A549 (cell line): Measurements from ENCODE around the gene TYW3. TPM values are rescaled to one million over a fixed set of nuclear protein-coding genes. Genes with fewer than 3 reads are reported as not detected.
A peak's percentile ranks its signal among the peaks of the same experiment; 100 is the strongest.

Experiments
- ATAC-seq, 2 experiments: fragments of 200-7000 bp in 1 of 2; fragments of >200 bp in 1 of 2; cut with Nextera tagmentation in 1 of 2; cut with Tn5 transposase in 1 of 2; 3 replicates each; pipeline versions ENCODE4 v1.8.0 to v1.9.1; 2018 to 2020; ENCODE audit warnings: mild to moderate bottlenecking in 1 of 2, moderate library complexity in 1 of 2
- CTCF ChIA-PET: fragments of 300-600 bp; sonication (Branson Sonifier 250); formaldehyde crosslinking; extraction: SDS; loops from one replicate; lab custom pipeline; 2021; ENCODE audit warnings: antibody characterized with exemption, inconsistent platforms; lab: Yijun Ruan, JAX
- POLR2A ChIA-PET: fragments of 350-600 bp; formaldehyde crosslinking; extraction: SDS; loops from one replicate; lab custom pipeline; 2021; ENCODE audit warnings: antibody characterized with exemption, inconsistent platforms; lab: Yijun Ruan, JAX
- DNase-seq, 2 experiments: peaks; one replicate each; pipeline versions ENCODE4 v3.0.0 to v3.0.0-alpha.2; 2011 to 2016; ENCODE audit warnings: low read depth in 1 of 2, low spot score in 1 of 2
- FAIRE-seq: peaks from 2 replicates; lab custom pipeline; 2011; peaks lifted over from hg19 to GRCh38; lab: Jason Lieb, UNC
- H3K27ac ChIP-seq, 2 experiments: fragments of >200 bp; sonication (Bioruptor Twin); formaldehyde crosslinking; 3 replicates each; pipeline ENCODE4 v1.5.1; 2016 to 2017
- H3K4me1 ChIP-seq: fragments of >200 bp; sonication (Bioruptor Twin); formaldehyde crosslinking; 3 replicates; pipeline ENCODE4 v1.6.1; 2016
- H3K4me2 ChIP-seq: fragments of >200 bp; sonication (Bioruptor Twin); formaldehyde crosslinking; 3 replicates; pipeline ENCODE4 v1.6.1; 2016
- H3K4me3 ChIP-seq: fragments of >200 bp; sonication (Bioruptor Twin); formaldehyde crosslinking; 3 replicates; pipeline ENCODE4 v1.5.1; 2016
- H3K9me3 ChIP-seq: fragments of >200 bp; sonication (Bioruptor Twin); formaldehyde crosslinking; 3 replicates; pipeline ENCODE4 v1.6.1; 2016
- BCL3 ChIP-seq: fragments of >200 bp; sonication (Bioruptor Twin); formaldehyde crosslinking; IDR thresholded peaks from 3 replicates; pipeline ENCODE4 v1.6.1; 2016
- CBX2 ChIP-seq: fragments of 200-600 bp; sonication (generic); IDR thresholded peaks from 2 replicates; pipeline ENCODE4 v1.6.1; 2016; ENCODE audit warnings: low read depth, mild to moderate bottlenecking, borderline replicate concordance
- CHD2 ChIP-seq: fragments of 150-350 bp; IDR thresholded peaks from 2 replicates; pipeline ENCODE4 v1.6.1; 2014; ENCODE audit warnings: low read length; ENCODE audit not compliant: partially characterized antibody
- CHD4 ChIP-seq: fragments of 200-600 bp; sonication (generic); IDR thresholded peaks from 2 replicates; pipeline ENCODE4 v1.6.1; 2016; ENCODE audit warnings: antibody characterized with exemption, mild to moderate bottlenecking, borderline replicate concordance
- FOSB ChIP-seq: fragments of 250-450 bp; sonication (Bioruptor Pico); IDR thresholded peaks from 2 replicates; pipeline ENCODE4 v1.5.0; 2020; ENCODE audit warnings: mild to moderate bottlenecking, moderate library complexity
- FOXS1 ChIP-seq: fragments of 250-450 bp; sonication (Bioruptor Pico); IDR thresholded peaks from 2 replicates; pipeline ENCODE4 v1.5.0; 2020; ENCODE audit warnings: mild to moderate bottlenecking, moderate library complexity
- HDAC2 ChIP-seq: fragments of 200-600 bp; sonication (generic); IDR thresholded peaks from 2 replicates; pipeline ENCODE4 v1.6.1; 2016
- HEYL ChIP-seq: fragments of 250-450 bp; sonication (Bioruptor Pico); IDR thresholded peaks from 2 replicates; pipeline ENCODE4 v1.8.0; 2021; ENCODE audit warnings: mild to moderate bottlenecking, moderate library complexity
- HOXB5 ChIP-seq: fragments of 250-450 bp; sonication (Bioruptor Pico); IDR thresholded peaks from 2 replicates; pipeline ENCODE4 v1.5.0; 2020; ENCODE audit warnings: mild to moderate bottlenecking, moderate library complexity
- JUN ChIP-seq, 2 experiments: fragments of >200 bp; sonication (Bioruptor Twin); formaldehyde crosslinking; IDR thresholded peaks; 2 replicates in 1 of 2; 3 replicates in 1 of 2; pipeline ENCODE4 v1.6.1; 2016 to 2017
- JUNB ChIP-seq: fragments of >200 bp; sonication (Bioruptor Twin); formaldehyde crosslinking; IDR thresholded peaks from 2 replicates; pipeline ENCODE4 v1.6.1; 2016
- MAFK ChIP-seq: fragments of 450-650 bp; IDR thresholded peaks from 2 replicates; pipeline ENCODE4 v1.6.1; 2014; ENCODE audit not compliant: partially characterized antibody
- MAZ ChIP-seq: fragments of 150-350 bp; IDR thresholded peaks from 2 replicates; pipeline ENCODE4 v1.6.1; 2014; ENCODE audit warnings: antibody characterized with exemption, low read depth, low read length, borderline replicate concordance
- MYC ChIP-seq: IDR thresholded peaks from 2 replicates; pipeline ENCODE4 v1.6.1; 2012; ENCODE audit warnings: mild to moderate bottlenecking, inconsistent platforms, low read length, improper control_type of control experiment, borderline replicate concordance
- NFE2L2 ChIP-seq: fragments of 150-350 bp; conservative IDR thresholded peaks from 2 replicates; pipeline ENCODE4 v1.6.1; 2014; ENCODE audit warnings: low read length
- PBX3 ChIP-seq: IDR thresholded peaks from 2 replicates; pipeline ENCODE4 v1.6.1; 2012
- POLR2A ChIP-seq: IDR thresholded peaks from 2 replicates; pipeline ENCODE4 v1.6.1; 2012; ENCODE audit warnings: mild to moderate bottlenecking, low read length
- RAD21 ChIP-seq, 2 experiments: fragments of >200 bp in 1 of 2; sonication (Bioruptor Twin) in 1 of 2; formaldehyde crosslinking in 1 of 2; IDR thresholded peaks in 1 of 2; conservative IDR thresholded peaks in 1 of 2; 2 replicates in 1 of 2; 3 replicates in 1 of 2; pipeline ENCODE4 v1.6.1; 2012 to 2018; ENCODE audit warnings: inconsistent platforms in 1 of 2
- SMC3 ChIP-seq: fragments of >200 bp; sonication (Bioruptor Twin); formaldehyde crosslinking; IDR thresholded peaks from 3 replicates; pipeline ENCODE4 v1.6.1; 2018; ENCODE audit warnings: inconsistent platforms
- SREBF2 ChIP-seq: fragments of 450-650 bp; IDR thresholded peaks from 2 replicates; pipeline ENCODE4 v1.6.1; 2014; ENCODE audit warnings: mild to moderate bottlenecking, moderate library complexity
- TP53 ChIP-seq: fragments of 250-450 bp; sonication (Bioruptor Pico); IDR thresholded peaks from 2 replicates; pipeline ENCODE4 v1.5.0; 2021; ENCODE audit warnings: mild to moderate bottlenecking, moderate library complexity
- USF2 ChIP-seq: fragments of 450-650 bp; IDR thresholded peaks from 2 replicates; pipeline ENCODE4 v1.6.1; 2014; ENCODE audit warnings: antibody characterized with exemption
- ZNF302 ChIP-seq: fragments of 250-450 bp; sonication (Bioruptor Pico); IDR thresholded peaks from 2 replicates; pipeline ENCODE4 v1.9.0; 2021; ENCODE audit warnings: inconsistent platforms, mild to moderate bottlenecking, moderate library complexity
- ZSCAN20 ChIP-seq: fragments of 250-450 bp; sonication (Bioruptor Pico); IDR thresholded peaks from 2 replicates; pipeline ENCODE4 v1.8.0; 2022; ENCODE audit warnings: mild to moderate bottlenecking, moderate library complexity
- WGBS: methylation state at CpG from one replicate; pipeline ENCODE4 v1.1.6; 2017; ENCODE audit errors: missing lambda C conversion rate; 5-methylcytosine and 5-hydroxymethylcytosine counted together
- polyA plus RNA-seq, 4 experiments: library from polyadenylated mRNA; depleted of rRNA in 3 of 4; stranded (reverse); fragments of >200 nt; fragmentation: RNase III in 1 of 4; extraction: RNeasy Plus Mini Kit Qiagen cat#74134 plus additional on column Dnase treatment in 1 of 4; gene quantifications; 2 replicates in 3 of 4; 3 replicates in 1 of 4; pipeline ENCODE4 v1.2.3, GENCODE V29; 2011 to 2017
- TF ChIP-seq, protein P1 (sequence below): IDR thresholded peaks from 2 replicates; pipeline ENCODE4 v1.6.1; 2012; ENCODE audit warnings: low read depth, borderline replicate concordance
- TF ChIP-seq, protein P2 (sequence below): fragments of 250-450 bp; sonication (Bioruptor Pico); IDR thresholded peaks from 2 replicates; pipeline ENCODE4 v1.5.0; 2021; ENCODE audit warnings: mild to moderate bottlenecking, moderate library complexity, borderline replicate concordance

TYW3 gene
- polyA plus RNA-seq, 2 of the 4 experiments (the other 2 are of a cell fraction), result 17.1 to 33.1 TPM

- ChIA-PET CTCF (no interaction called here), POLR2A (no interaction called here)
- Histone ChIP-seq H3K9me3 (no peaks in the 10 kb centered on the region), H3K4me1 (peaks cover 7% of the 10 kb centered on the region; the same call in 1 of the 3 replicates), H3K4me3 (no peak overlapping the region), H3K4me2 (no peak overlapping the region), H3K27ac (no peak overlapping the region)
- FAIRE-seq (no peak), DNase-seq (no peak), ATAC-seq (no peak)
- TF ChIP-seq HEYL (CRISPR knock-in tag) (no peak), ZSCAN20 (no peak), FOXS1 (CRISPR knock-in tag) (no peak), MAZ (no peak), POLR2A (no peak), FOSB (no peak)
- WGBS, result 91% methylated on average over 2 of the region's 2 CpGs
These were observed 15.3 kb upstream of the TYW3 start for GRCh38 chr1:74717626-74718025.

DNA sequence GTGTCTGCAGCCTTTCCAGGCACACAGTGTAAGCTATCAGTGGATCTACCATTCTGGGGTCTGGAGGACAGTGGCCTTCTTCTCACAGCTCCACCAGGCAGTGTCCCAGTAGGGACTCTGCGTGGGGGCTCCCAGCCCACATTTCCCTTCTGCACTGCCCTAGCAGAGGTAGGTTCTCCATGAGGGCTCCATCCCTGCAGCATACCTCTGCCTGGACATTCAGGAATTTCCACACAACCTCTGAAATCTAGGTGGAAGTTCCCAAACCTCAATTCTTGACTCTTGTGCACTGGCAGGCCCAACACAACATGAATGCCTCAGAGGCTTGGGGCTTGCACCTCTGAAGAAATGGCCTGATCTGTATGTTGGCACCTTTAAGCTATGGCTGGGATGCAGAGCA lies 6.9 kb upstream of the TYW3 start:
- ChIA-PET POLR2A (no interaction called here), CTCF (no interaction called here)
- Histone ChIP-seq H3K4me3 (no peak overlapping the region), H3K27ac (no peak overlapping the region), H3K9me3 (peaks cover 24% of the 10 kb centered on the region), H3K4me2 (no peak overlapping the region), H3K4me1 (peaks cover 17% of the 10 kb centered on the region)
- no CpG with 5 or more reads among the region's 1 CpG for WGBS
- ATAC-seq, result no peak
- FAIRE-seq, result no peak
- DNase-seq, result no peak
- TF ChIP-seq ZNF302 (CRISPR knock-in tag), result no peak
- no peak for TF ChIP-seq SMC3
- no peak for TF ChIP-seq MAZ
- no peak for TF ChIP-seq USF2
- no peak for TF ChIP-seq HDAC2
- TF ChIP-seq MAFK, result no peak
- no peak for TF ChIP-seq CHD2
- no peak for TF ChIP-seq NFE2L2
- TF ChIP-seq, protein P1, sequence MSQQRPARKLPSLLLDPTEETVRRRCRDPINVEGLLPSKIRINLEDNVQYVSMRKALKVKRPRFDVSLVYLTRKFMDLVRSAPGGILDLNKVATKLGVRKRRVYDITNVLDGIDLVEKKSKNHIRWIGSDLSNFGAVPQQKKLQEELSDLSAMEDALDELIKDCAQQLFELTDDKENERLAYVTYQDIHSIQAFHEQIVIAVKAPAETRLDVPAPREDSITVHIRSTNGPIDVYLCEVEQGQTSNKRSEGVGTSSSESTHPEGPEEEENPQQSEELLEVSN, result no peak
- no peak for TF ChIP-seq HOXB5 (CRISPR knock-in tag)
- no peak for TF ChIP-seq SREBF2
- no peak for TF ChIP-seq PBX3

DNA sequence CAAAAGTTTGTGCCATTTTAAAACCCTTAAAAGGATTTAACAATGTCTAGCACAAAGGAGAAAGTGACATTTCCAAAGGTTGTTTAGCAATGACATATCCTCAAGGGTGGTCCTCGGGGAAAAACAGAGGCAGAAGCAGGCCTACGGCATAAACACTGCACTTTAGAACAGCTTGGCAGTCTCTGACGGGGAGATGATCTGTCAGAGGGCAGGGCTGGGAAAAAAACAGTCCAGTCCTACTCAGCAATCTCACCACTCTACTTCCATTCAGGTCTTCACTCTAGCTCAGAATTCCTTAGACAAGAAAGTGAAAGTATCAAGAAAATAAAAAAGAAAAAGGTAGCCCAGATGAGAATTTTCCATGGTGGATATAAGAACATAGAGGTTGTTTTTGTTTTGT lies 4.2 kb upstream of the TYW3 start:
- DNase-seq (no peak), ATAC-seq (no peak), FAIRE-seq (no peak)
- 79% methylated on average over 3 of the region's 3 CpGs for WGBS
- peaks cover 24% of the 10 kb centered on the region for H3K9me3 ChIP-seq
- POLR2A ChIA-PET, result no interaction called here
- CTCF ChIA-PET, result interaction anchor here (1.2 kb wide), 1 partner anchor 39 kb away, joined by 3 read pairs; no protein-coding TSS in a partner anchor
- peaks cover 17% of the 10 kb centered on the region for H3K4me1 ChIP-seq
- no peak overlapping the region; the same call in 2 of the 3 replicates for H3K4me2 ChIP-seq
- peak overlapping the region in 1 of 2 experiments; percentile 94; a peak in 4 of 6 replicates for H3K27ac ChIP-seq
- TF ChIP-seq MYC (no peak), CBX2 (no peak), TP53 (no peak), RAD21 (conservative IDR thresholded peaks at IDR 0.05 in 1 of 2, IDR thresholded peaks at IDR 0.05 in 1 of 2) (no peak), BCL3 (no peak), JUN (IDR thresholded peaks at IDR 0.05) (no peak), JUNB (no peak), CHD4 (no peak)
- TF ChIP-seq, protein P2, sequence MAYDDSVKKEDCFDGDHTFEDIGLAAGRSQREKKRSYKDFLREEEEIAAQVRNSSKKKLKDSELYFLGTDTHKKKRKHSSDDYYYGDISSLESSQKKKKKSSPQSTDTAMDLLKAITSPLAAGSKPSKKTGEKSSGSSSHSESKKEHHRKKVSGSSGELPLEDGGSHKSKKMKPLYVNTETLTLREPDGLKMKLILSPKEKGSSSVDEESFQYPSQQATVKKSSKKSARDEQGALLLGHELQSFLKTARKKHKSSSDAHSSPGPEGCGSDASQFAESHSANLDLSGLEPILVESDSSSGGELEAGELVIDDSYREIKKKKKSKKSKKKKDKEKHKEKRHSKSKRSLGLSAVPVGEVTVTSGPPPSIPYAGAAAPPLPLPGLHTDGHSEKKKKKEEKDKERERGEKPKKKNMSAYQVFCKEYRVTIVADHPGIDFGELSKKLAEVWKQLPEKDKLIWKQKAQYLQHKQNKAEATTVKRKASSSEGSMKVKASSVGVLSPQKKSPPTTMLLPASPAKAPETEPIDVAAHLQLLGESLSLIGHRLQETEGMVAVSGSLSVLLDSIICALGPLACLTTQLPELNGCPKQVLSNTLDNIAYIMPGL (CRISPR knock-in tag), result no peak
- no peak overlapping the region for H3K4me3 ChIP-seq
